Non-pigmented ciliary epithelial cell (primary cell): ENCODE results near the gene DNAH8.

Source experiments
- DNase-seq: peaks from one replicate; pipeline ENCODE4 v3.0.0-alpha.2; 2010; ENCODE audit warnings: low read depth

DNAH8 gene

GRCh38 chr6:38973178-38974057 is 258.3 kb downstream of the DNAH8 start:
- DNase-seq = peak; percentile 63

- DNase-seq = no peak
Observed at GRCh38 chr6:38974389-38975151, 259.5 kb downstream of the DNAH8 start.

GRCh38 chr6:38975621-38976049 is 260.5 kb downstream of the DNAH8 start:
- no peak for DNase-seq

DNA sequence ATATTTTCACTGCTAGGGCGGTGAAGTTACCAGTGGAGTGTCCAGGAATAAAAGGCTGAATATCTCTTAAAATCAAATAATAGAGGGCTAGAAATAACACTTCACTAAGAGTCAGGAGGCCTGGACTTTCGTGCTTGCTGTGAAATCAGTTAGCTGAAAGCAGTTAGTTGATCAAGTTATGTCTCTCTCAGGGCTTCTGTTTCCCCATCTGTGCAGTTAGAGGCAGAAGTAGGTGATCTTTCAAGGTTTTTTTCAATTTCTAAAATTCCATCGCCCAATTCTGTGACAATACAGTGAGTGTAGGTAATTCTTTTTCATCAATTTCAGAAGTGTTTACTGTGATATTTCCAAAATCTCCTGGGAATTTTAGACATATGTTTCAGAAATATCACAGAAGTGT is 260.9 kb downstream of the DNAH8 start:
- DNase-seq = no peak

- no peak for DNase-seq
Observed at GRCh38 chr6:38976801-38977500, 261.8 kb downstream of the DNAH8 start.

GRCh38 chr6:38978139-38978704 is 263.1 kb downstream of the DNAH8 start:
- no peak for DNase-seq

DNA sequence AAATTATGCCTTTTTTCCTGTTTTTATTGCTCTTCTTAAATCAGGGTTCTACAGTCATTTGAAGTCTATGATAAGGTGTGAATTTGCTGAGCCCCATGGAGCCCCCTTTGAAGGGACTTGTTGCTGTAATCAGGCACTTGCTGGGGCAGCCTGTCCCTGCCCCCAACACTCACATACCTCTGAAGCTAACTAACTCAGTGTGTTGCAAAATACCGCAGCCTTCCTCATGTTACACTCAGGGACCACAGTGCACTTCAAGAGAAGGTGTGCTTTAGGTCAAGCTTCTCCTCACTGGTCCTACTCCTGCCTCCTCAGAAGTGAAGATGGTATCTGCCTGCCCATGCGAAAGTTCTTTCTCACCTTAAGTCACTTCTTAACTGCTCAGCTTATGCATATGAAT is 267.4 kb downstream of the DNAH8 start:
- no peak for DNase-seq

DNA sequence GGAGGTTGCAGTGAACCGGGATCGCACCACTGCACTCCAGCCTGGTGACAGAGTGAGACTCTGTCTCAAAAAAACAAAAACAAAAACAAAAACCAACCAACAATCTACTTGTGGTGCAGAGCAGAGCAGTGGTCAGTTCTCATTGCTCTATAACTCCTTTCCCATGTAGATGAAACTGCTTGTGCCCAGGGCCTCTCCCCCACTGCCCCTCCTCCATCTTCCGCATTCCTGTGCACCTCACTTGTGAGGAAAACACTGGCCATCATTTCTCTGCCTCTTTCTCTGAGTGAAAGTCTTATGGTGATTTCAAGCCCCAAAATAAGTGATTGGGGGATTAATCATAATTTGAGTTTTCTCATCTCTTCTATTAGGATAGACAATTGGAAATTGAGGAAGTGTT is 269.6 kb downstream of the DNAH8 start:
- no peak for DNase-seq

GRCh38 chr6:38985839-38986238 is 270.7 kb downstream of the DNAH8 start:
- no peak for DNase-seq

GRCh38 chr6:38987503-38987902 is 272.4 kb downstream of the DNAH8 start:
- DNase-seq = no peak

DNA sequence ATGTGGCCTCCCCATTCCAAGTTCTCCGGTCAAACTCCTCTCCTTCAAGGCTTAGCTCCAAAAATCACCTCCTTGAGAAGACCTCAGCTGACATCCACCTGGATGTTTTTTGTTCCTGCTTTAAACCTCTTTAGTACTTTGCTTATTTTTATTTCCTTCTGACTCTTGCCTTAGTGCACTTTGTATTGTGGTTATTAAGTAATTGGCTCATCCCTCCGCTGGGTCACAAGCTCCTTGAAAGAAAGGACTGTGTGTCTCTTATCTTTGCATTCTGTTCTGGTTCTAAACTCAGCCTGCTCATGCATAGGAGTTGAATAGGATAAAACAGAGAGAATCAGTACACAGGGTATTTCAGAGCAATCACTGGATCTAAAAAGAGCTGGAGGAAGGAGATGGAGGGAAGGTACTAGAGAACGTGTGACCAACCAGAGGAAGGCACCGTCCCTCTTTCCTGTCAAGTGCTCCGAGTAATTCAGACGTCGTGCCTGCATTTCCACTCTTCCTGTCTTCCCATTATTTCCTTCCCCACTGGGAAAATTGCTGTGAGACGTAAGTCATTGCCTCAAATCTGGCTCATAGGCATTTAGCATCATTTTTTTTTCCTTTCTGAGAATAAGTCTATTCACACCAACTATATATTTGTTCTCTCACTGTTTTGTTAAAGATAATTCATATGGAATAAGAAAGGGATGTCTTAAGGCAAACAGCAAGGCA is 273.8 kb downstream of the DNAH8 start:
- DNase-seq = no peak

GRCh38 chr6:38990475-38990874 is 275.4 kb downstream of the DNAH8 start:
- no peak for DNase-seq

GRCh38 chr6:38996676-38997075 is 281.6 kb downstream of the DNAH8 start:
- DNase-seq = no peak

GRCh38 chr6:38997128-38997761 is 282.1 kb downstream of the DNAH8 start:
- DNase-seq = no peak

- no peak for DNase-seq
Observed at GRCh38 chr6:39003072-39003471, 288.0 kb downstream of the DNAH8 start.

- DNase-seq = no peak
Observed at GRCh38 chr6:39003492-39003891, 288.4 kb downstream of the DNAH8 start.

DNA sequence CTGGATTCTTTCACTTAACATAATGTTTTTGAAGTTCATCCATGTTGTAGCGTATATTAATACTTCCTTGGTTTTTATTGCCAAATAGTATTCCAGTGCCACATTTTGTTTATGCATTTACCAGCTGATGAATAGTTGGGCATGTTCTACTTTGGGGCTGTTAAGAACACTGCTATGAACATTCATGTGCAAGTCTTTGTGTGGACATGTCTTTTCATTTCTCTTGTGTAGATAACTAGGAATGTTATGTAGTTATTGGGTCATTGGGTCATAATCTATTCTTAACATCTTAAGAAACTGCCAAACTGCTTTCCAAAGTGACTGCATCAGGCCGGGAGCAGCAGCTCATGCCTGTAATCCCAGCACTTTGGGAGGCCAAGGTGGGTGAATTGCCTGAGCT is 289.7 kb downstream of the DNAH8 start:
- DNase-seq = no peak

DNA sequence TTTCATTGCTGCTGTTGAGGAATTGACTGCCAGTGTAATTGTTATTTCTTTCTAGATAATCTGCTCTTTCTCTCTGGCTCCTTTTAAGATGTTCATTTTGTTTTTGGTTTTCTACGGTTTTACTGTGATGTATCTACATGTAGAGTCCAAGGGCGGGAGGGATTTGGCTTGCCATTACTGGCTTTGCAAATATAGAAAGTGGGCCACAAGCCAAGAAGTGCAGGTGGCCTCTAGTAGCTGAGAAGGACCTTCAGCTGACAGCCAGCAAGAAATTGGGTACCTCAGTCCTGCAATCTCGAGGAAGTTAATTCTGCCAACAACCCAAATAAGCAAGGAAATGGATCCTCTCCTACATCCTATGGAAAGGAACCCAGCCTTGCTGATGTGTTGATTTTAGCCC is 290.7 kb downstream of the DNAH8 start:
- no peak for DNase-seq

- no peak for DNase-seq
Observed at GRCh38 chr6:39007575-39007974, 292.5 kb downstream of the DNAH8 start.

GRCh38 chr6:39008737-39009136 is 293.6 kb downstream of the DNAH8 start:
- no peak for DNase-seq

GRCh38 chr6:39009476-39009875 is 294.4 kb downstream of the DNAH8 start:
- no peak for DNase-seq
